Esophagus squamous epithelium (tissue), 4 donors: ENCODE measurements around the gene BRPF1.

Experiments
- CTCF ChIP-seq, 6 experiments: fragments of 450-650 bp in 4 of 6; fragments of 200-600 bp in 2 of 6; sonication (generic) in 2 of 6; IDR thresholded peaks; one replicate each; pipeline ENCODE4 v1.5.1; 2016 to 2019; ENCODE audit warnings: antibody characterized with exemption in 6 of 6, mild to moderate bottlenecking in 4 of 6, moderate library complexity in 4 of 6
- POLR2A ChIP-seq, 4 donors: fragments of 450-650 bp; IDR thresholded peaks; one replicate each; pipeline ENCODE4 v1.6.1; 2017; ENCODE audit warnings: antibody characterized with exemption in 4 of 4, mild to moderate bottlenecking in 4 of 4, moderate library complexity in 3 of 4

DNA sequence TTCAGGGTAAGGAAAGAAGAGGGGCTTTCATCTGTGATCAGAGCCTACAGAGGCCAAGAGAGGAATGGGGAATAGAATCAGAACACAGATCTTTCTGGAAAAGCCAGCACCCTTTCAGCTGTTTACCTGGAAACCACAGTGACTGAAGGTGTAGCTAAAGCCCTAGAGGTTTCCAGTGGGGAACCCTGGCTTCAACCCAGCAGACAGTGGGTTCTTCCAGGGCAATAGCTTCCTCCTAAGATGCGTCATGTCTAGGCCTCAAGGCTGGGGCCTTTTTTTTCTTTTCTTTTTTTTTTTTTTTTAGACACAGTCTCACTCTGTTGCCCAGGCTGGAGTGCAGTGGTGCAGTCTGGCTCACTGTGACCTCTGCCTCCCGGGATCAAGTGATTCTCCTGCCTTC is 31.0 kb upstream of the BRPF1 start:
- TF ChIP-seq CTCF (IDR thresholded peaks at IDR 0.05) (no peak), POLR2A (IDR thresholded peaks at IDR 0.05) (no peak)
